ENCODE results near the gene ADCY9. TPM values are rescaled to one million over a fixed set of nuclear protein-coding genes. Genes with fewer than 3 reads are reported as not detected.

Gene ADCY9
- total RNA-seq, 1 experiment from 2014 or later = 9.8 TPM

GRCh38 chr16:4159726-4160125 lies 43.5 kb upstream of the ADCY9 start:
- Histone ChIP-seq H3K9ac (ENCODE audit: low read length) (no peak overlapping the region), H4K20me1 (ENCODE audit: insufficient read depth) (no peaks in the 10 kb centered on the region), H3K4me1 (ENCODE audit: control insufficient read depth in 1 of 2, insufficient read depth in 2 of 2, low read length in 2 of 2) (no peaks in the 10 kb centered on the region), H3K4me3 (replicated peaks in 1 of 2; ENCODE audit: low read depth in 1 of 2, low read length in 2 of 2) (no peak overlapping the region), H2AFZ (ENCODE audit: low read depth, low read length, poor library complexity, severe bottlenecking) (no peak overlapping the region), H3K27ac (ENCODE audit: low read depth, low read length) (no peak overlapping the region), H3K4me2 (ENCODE audit: low read length) (no peak overlapping the region), H3K79me2 (ENCODE audit: insufficient read depth, low read length) (no peaks in the 10 kb centered on the region), H3K9me2 (ENCODE audit: insufficient read depth) (no peaks in the 10 kb centered on the region), H3K27me3 (ENCODE audit: insufficient read depth, low read length) (no peaks in the 10 kb centered on the region), H3K9me3 (ENCODE audit: control insufficient read depth in 1 of 2, insufficient read depth in 1 of 2, low read depth in 1 of 2, low read length in 2 of 2) (no peaks in the 10 kb centered on the region), H3K36me3 (ENCODE audit: control insufficient read depth in 1 of 2, insufficient read depth in 2 of 2, low read length in 2 of 2) (no peaks in the 10 kb centered on the region)
- no TSS peak for BruUV-seq (replicated peaks)
- ChIA-PET RAD21 (ENCODE audit: low non-redundant PET in 1 of 2, low total read pairs in 2 of 2, uncharacterized antibody in 2 of 2, unreplicated experiment in 2 of 2) (no interaction called here), POLR2A (interaction anchor here (1.5 kb wide), 1 partner anchor 19 kb away, joined by 4 read pairs; no protein-coding TSS in a partner anchor), CTCF (no interaction called here)
- no peak for DNase-seq (ENCODE audit: low read depth, low spot score)
- TF ChIP-seq REST (IDR thresholded peaks at IDR 0.05; ENCODE audit: low read depth) (no peak), SIN3A (IDR thresholded peaks at IDR 0.05; ENCODE audit: low read depth) (no peak), ZNF274 (IDR thresholded peaks at IDR 0.05; ENCODE audit: low read depth, low read length) (no peak), ELF1 (IDR thresholded peaks at IDR 0.05; ENCODE audit: borderline replicate concordance, low read depth) (no peak), EZH2phosphoT487 (IDR thresholded peaks at IDR 0.05; ENCODE audit: borderline replicate concordance) (no peak), JUND (IDR thresholded peaks at IDR 0.05) (no peak), POLR2AphosphoS5 (IDR thresholded peaks at IDR 0.05; ENCODE audit: low read depth, low read length) (no peak)
- intact Hi-C loops (cut with micrococcal nuclease) = no loop called here
- no peak for ATAC-seq

All from HCT116 (cell line).